Left lung (tissue), 10 donors: Measurements from ENCODE around the gene PHYH. TPM values are rescaled to one million over a fixed set of nuclear protein-coding genes. Genes with fewer than 3 reads are reported as not detected.

Source experiments
- ATAC-seq: fragments of 200-7000 bp; cut with Tn5 transposase; one replicate; pipeline ENCODE4 v1.9.1; 2020; ENCODE audit warnings: moderate library complexity
- DNase-seq, 4 donors: peaks; one replicate each; pipeline ENCODE4 v3.0.0-alpha.2; 2013 to 2020
- H3K27ac ChIP-seq, 2 donors: fragments of 200-600 bp; sonication (generic) in 1 of 2; one replicate each; pipeline versions ENCODE4 v1.5.0 to v1.8.0; 2020 to 2021
- H3K27me3 ChIP-seq, 2 donors: fragments of 200-600 bp; sonication (generic) in 1 of 2; one replicate each; pipeline versions ENCODE4 v1.5.0 to v1.8.0; 2020 to 2021
- H3K36me3 ChIP-seq, 2 donors: fragments of 200-600 bp; sonication (generic) in 1 of 2; one replicate each; pipeline versions ENCODE4 v1.5.0 to v1.8.0; 2020 to 2021
- H3K4me1 ChIP-seq, 2 donors: fragments of 200-600 bp; one replicate each; pipeline ENCODE4 v1.8.0; 2021
- H3K4me3 ChIP-seq, 2 donors: fragments of 200-600 bp; sonication (generic) in 1 of 2; one replicate each; pipeline versions ENCODE4 v1.5.0 to v1.8.0; 2020 to 2021; ENCODE audit warnings: mild to moderate bottlenecking in 1 of 2
- H3K9me3 ChIP-seq, 2 donors: fragments of 200-600 bp; sonication (generic) in 1 of 2; one replicate each; pipeline versions ENCODE4 v1.5.0 to v1.8.0; 2020 to 2021
- intact Hi-C, 2 donors: fragments of 100-400 bp; cut with DNase I; formaldehyde crosslinking; loops; one replicate each; pipeline versions ENCODE4 v1.11.2 to v1.14.2; 2022
- polyA plus RNA-seq, 6 donors: library from polyadenylated mRNA; unstranded; fragments of 120-200 nt; gene quantifications; one replicate each; pipeline ENCODE4 v1.2.1, GENCODE V29; 2013; ENCODE audit not compliant: insufficient read length in 6 of 6
- total RNA-seq, 2 donors: library from RNA; stranded (reverse); fragmentation: NEBNext Ultra II Directional; extraction: Animal tissue kit (Norgen Biotek cat#: 25700); gene quantifications; one replicate each; pipeline ENCODE4 v1.2.1, GENCODE V29; 2021
- TF ChIP-seq, protein P1 (sequence below), 2 donors: fragments of 200-600 bp; sonication (generic) in 1 of 2; IDR thresholded peaks; one replicate each; pipeline versions ENCODE4 v1.5.0 to v1.8.0; 2021; ENCODE audit warnings: antibody characterized with exemption in 2 of 2
- donor health status: DM: no; HTN: yes; CAD: no.
- donor health status: DM: no; HTN: no; CAD: no.

The PHYH gene
- total and polyA plus RNA-seq, 8 donors = 26.4 to 46.9 (median 31.1) TPM

DNA sequence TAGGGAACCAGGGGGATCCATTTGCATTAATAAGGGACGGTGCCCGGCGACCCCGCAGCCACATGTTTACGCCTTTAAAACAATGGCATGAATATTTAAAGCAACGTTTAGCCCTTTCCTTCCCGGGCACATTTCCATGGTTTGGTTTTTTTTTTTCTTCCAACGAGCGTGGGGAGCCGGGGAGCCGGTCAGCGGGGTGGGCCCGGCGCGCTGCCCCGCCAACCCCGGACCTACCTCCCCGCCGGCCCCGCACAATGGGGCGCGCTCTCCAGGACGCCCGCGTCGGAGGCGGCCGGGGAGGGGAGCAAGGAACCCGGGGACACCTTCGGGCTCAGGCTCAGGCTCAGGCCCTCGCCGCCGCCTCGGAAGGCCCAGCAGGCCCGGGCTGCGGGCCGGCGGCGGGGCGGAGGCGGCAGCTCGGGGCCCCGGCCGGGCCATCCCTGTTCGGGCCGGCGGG, 47.2 kb upstream of the PHYH start:
- peaks cover 0 to 3% of the 10 kb centered on the region in 2 donors for H3K36me3 ChIP-seq
- intact Hi-C loops = no loop called here
- peaks cover 0 to 37% of the 10 kb centered on the region in 2 donors for H3K4me1 ChIP-seq
- H3K27me3 ChIP-seq = peaks cover 9 to 12% of the 10 kb centered on the region in 2 donors
- TF ChIP-seq, protein P1, sequence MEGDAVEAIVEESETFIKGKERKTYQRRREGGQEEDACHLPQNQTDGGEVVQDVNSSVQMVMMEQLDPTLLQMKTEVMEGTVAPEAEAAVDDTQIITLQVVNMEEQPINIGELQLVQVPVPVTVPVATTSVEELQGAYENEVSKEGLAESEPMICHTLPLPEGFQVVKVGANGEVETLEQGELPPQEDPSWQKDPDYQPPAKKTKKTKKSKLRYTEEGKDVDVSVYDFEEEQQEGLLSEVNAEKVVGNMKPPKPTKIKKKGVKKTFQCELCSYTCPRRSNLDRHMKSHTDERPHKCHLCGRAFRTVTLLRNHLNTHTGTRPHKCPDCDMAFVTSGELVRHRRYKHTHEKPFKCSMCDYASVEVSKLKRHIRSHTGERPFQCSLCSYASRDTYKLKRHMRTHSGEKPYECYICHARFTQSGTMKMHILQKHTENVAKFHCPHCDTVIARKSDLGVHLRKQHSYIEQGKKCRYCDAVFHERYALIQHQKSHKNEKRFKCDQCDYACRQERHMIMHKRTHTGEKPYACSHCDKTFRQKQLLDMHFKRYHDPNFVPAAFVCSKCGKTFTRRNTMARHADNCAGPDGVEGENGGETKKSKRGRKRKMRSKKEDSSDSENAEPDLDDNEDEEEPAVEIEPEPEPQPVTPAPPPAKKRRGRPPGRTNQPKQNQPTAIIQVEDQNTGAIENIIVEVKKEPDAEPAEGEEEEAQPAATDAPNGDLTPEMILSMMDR (IDR thresholded peaks at IDR 0.05) = no peak
- H3K9me3 ChIP-seq = no peaks in the 10 kb centered on the region
- peak; percentile 16 for ATAC-seq
- H3K27ac ChIP-seq = peak overlapping the region; percentile 90
- peak overlapping the region; percentile 49 to 64 for H3K4me3 ChIP-seq
- peak in 2 of 4 donors; percentile 23 to 31 for DNase-seq

DNA sequence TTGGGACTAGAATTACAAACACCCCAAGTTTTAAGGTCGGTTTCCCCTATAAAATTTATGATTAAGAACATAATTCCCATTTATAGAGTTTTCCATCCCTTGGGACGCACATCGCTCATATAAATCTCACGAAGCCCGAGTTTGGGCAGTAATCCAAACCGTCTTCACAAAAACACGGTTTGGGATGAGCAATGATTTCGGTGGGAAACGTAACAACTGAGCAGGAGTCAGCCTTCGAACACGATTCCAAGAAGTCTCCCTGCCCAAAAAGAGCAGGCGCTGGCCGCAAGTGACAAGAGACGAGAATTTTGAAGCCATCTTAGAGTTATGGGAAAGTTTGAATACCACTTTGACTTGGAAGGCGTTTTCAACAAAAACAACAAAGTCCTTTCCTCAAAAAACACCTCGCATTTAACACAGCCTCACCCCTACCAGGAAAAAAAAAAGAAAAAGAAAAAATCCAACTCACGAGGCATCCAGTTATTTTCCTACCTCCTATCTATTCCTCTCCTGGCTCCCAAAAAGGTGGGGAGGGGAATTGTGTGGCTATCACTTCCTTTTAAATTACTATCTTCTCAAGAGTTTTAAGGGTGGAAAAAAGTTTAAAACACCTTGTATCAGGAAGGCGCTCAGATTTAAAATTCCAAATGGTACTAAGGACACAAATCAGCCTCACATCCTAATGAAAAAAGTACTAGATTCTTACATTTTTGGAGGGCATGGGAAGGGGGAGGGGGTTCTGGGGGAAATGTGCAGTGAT, 46.6 kb upstream of the PHYH start:
- intact Hi-C loops = no loop called here
- Histone ChIP-seq H3K27me3 (peaks cover 5 to 6% of the 10 kb centered on the region in 2 donors), H3K4me3 (peak overlapping the region; percentile 49 to 64), H3K4me1 (peaks cover 0 to 37% of the 10 kb centered on the region in 2 donors), H3K27ac (peak overlapping the region; percentile 90), H3K36me3 (peaks cover 0 to 3% of the 10 kb centered on the region in 2 donors), H3K9me3 (no peaks in the 10 kb centered on the region)
- TF ChIP-seq, protein P1 (IDR thresholded peaks at IDR 0.05) = no peak
- DNase-seq (peak in 2 of 4 donors; percentile 48 to 53), ATAC-seq (no peak)

GRCh38 chr10:13340626-13341376, 40.9 kb upstream of the PHYH start:
- Histone ChIP-seq H3K27ac (no peak overlapping the region), H3K4me3 (no peak overlapping the region), H3K36me3 (peaks cover 0 to 29% of the 10 kb centered on the region in 2 donors), H3K9me3 (no peaks in the 10 kb centered on the region), H3K4me1 (peaks cover 0 to 5% of the 10 kb centered on the region in 2 donors), H3K27me3 (no peaks in the 10 kb centered on the region)
- ATAC-seq (no peak), DNase-seq (no peak)
- TF ChIP-seq, protein P1 (IDR thresholded peaks at IDR 0.05) = no peak
- intact Hi-C loops = no loop called here

DNA sequence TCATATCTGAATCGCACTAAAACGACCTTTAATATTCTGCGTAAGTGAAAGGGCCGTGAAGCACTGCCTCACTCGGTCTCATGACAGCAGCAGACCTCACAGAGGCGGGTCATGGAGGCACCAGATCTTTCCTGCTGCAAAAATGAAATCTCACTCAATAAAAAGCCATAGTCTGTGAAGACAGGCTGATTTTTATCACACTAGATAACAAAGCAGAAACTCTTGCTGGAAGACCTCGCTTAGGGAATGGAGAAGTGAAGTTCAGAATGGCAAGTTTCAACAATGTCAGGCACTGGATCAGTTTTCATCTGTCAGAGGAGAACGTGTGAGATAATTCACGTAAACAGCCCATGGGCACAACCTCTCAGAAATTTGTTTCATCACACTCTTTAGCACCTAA, 40.2 kb upstream of the PHYH start:
- Histone ChIP-seq H3K4me3 (no peak overlapping the region), H3K27me3 (no peaks in the 10 kb centered on the region), H3K4me1 (no peaks in the 10 kb centered on the region), H3K36me3 (peaks cover 0 to 35% of the 10 kb centered on the region in 2 donors), H3K9me3 (no peaks in the 10 kb centered on the region), H3K27ac (no peak overlapping the region)
- intact Hi-C loops = no loop called here
- ATAC-seq (no peak), DNase-seq (peak in 1 of 4 donors; percentile 24)
- TF ChIP-seq, protein P1 (IDR thresholded peaks at IDR 0.05) = no peak
